WTC11 (cell line): Measurements from ENCODE around the gene PDE11A. TPM values are rescaled to one million over a fixed set of nuclear protein-coding genes. Genes with fewer than 3 reads are reported as not detected.

Experiments used
- ATAC-seq: fragments of 200-7000 bp; cut with Tn5 transposase; 2 replicates; pipeline ENCODE4 v1.10.0; 2021; ENCODE audit warnings: mild to moderate bottlenecking, moderate library complexity
- CTCF ChIA-PET: fragments of 300-600 bp; sonication (Branson Sonifier 250); formaldehyde crosslinking; loops from one replicate; lab custom pipeline; 2021; ENCODE audit warnings: antibody characterized with exemption; lab: Charles Lee
- POLR2A ChIA-PET: fragments of 350-600 bp; sonication (Branson Sonifier 250); formaldehyde crosslinking; loops from one replicate; lab custom pipeline; 2021; ENCODE audit warnings: antibody characterized with exemption; lab: Charles Lee
- DNase-seq: peaks from one replicate; pipeline ENCODE4 v3.0.0; 2021; ENCODE audit warnings: low spot score
- H3K27ac Mint-ChIP-seq: 2 replicates; pipeline ENCODE4 v1.8.0; 2021; ENCODE audit warnings: mixed read lengths
- H3K27me3 Mint-ChIP-seq: 2 replicates; pipeline ENCODE4 v1.8.0; 2021; ENCODE audit warnings: low read depth, mild to moderate bottlenecking, moderate library complexity, mixed read lengths
- H3K36me3 Mint-ChIP-seq: 2 replicates; pipeline ENCODE4 v1.8.0; 2021; ENCODE audit warnings: mixed read lengths
- H3K4me1 Mint-ChIP-seq: 2 replicates; pipeline ENCODE4 v1.8.0; 2022; ENCODE audit warnings: mixed read lengths
- H3K4me3 Mint-ChIP-seq: 2 replicates; pipeline ENCODE4 v1.8.0; 2021; ENCODE audit warnings: mild to moderate bottlenecking, moderate library complexity, mixed read lengths
- H3K9me3 Mint-ChIP-seq: 2 replicates; pipeline ENCODE4 v1.8.0; 2021; ENCODE audit warnings: mixed read lengths
- ATF6 ChIP-seq: sonication (generic); formaldehyde crosslinking; IDR thresholded peaks from 2 replicates; pipeline ENCODE4 v1.8.1; 2023; ENCODE audit warnings: mild to moderate bottlenecking, missing genetic modification reagents
- CREM ChIP-seq: sonication (generic); formaldehyde crosslinking; IDR thresholded peaks from 2 replicates; pipeline ENCODE4 v1.8.1; 2022; ENCODE audit warnings: mild to moderate bottlenecking, missing genetic modification reagents, moderate library complexity
- JUN ChIP-seq: sonication (generic); formaldehyde crosslinking; IDR thresholded peaks from 2 replicates; pipeline ENCODE4 v1.8.0; 2023; ENCODE audit warnings: mild to moderate bottlenecking, missing genetic modification reagents
- KAT7 ChIP-seq: sonication (generic); formaldehyde crosslinking; IDR thresholded peaks from 2 replicates; pipeline ENCODE4 v1.8.1; 2023; ENCODE audit warnings: missing genetic modification reagents, mild to moderate bottlenecking, borderline replicate concordance
- MLX ChIP-seq: sonication (generic); formaldehyde crosslinking; IDR thresholded peaks from 2 replicates; pipeline ENCODE4 v1.8.1; 2023; ENCODE audit warnings: mild to moderate bottlenecking, missing genetic modification reagents, moderate library complexity
- MXD4 ChIP-seq: fragments of 250-450 bp; sonication (Bioruptor Pico); IDR thresholded peaks from 2 replicates; pipeline ENCODE4 v1.8.0; 2021; ENCODE audit warnings: mild to moderate bottlenecking, moderate library complexity, borderline replicate concordance
- NR2C2 ChIP-seq: sonication (generic); formaldehyde crosslinking; IDR thresholded peaks from 2 replicates; pipeline ENCODE4 v1.8.0; 2022; ENCODE audit warnings: mild to moderate bottlenecking, missing genetic modification reagents
- RORB ChIP-seq: fragments of 250-450 bp; sonication (Bioruptor Pico); IDR thresholded peaks from 2 replicates; pipeline ENCODE4 v1.9.0; 2021; ENCODE audit warnings: mild to moderate bottlenecking
- ZNF138 ChIP-seq: sonication (generic); formaldehyde crosslinking; conservative IDR thresholded peaks from 2 replicates; pipeline ENCODE4 v1.8.1; 2022; ENCODE audit warnings: mild to moderate bottlenecking, moderate library complexity, missing genetic modification reagents
- ZNF425 ChIP-seq: fragments of 250-450 bp; sonication (Bioruptor Pico); conservative IDR thresholded peaks from 2 replicates; pipeline ENCODE4 v1.9.0; 2021; ENCODE audit warnings: mild to moderate bottlenecking
- ZNF512 ChIP-seq: sonication (generic); formaldehyde crosslinking; IDR thresholded peaks from 2 replicates; pipeline ENCODE4 v1.8.1; 2022; ENCODE audit warnings: missing genetic modification reagents, borderline replicate concordance
- total RNA-seq: library from RNA; stranded (reverse); gene quantifications from 3 replicates; pipeline ENCODE4 v1.2.3, GENCODE V29; 2021
- TF ChIP-seq, protein P1 (sequence below): fragments of 250-450 bp; sonication (Bioruptor Pico); IDR thresholded peaks from 2 replicates; pipeline ENCODE4 v1.8.0; 2021; ENCODE audit warnings: mild to moderate bottlenecking
- TF ChIP-seq, protein P2 (sequence below): sonication (generic); formaldehyde crosslinking; IDR thresholded peaks from 2 replicates; pipeline ENCODE4 v1.8.0; 2023; ENCODE audit warnings: missing genetic modification reagents, mild to moderate bottlenecking, borderline replicate concordance

The PDE11A gene
- total RNA-seq, 1 experiment from 2014 or later, result 0.13 TPM

DNA sequence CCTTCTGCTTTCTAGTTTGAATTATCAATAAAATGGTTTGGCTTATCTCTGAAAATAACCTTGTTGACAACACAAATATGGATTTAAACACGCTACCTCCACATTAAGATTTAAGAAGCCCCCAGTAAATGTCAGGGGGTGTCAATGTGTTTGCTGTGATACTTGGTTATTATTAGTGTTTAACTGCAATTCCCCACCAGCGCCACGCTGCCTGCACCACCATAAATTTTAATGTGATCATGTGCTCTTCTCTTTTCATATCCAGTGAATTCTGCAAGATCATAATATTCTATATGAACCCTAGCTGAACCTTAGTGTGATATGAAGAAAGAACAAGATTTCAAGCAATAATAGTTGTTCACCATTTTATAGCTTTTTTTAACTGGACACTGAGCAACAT is 349.3 kb downstream of the PDE11A start:
- POLR2A ChIA-PET, result no interaction called here
- no peak overlapping the region for H3K4me3 Mint-ChIP-seq
- ATAC-seq, result no peak

GRCh38 chr2:177721818-177722567 is 350.6 kb downstream of the PDE11A start:
- Mint-ChIP-seq H3K9me3 (no peaks in the 10 kb centered on the region), H3K4me1 (no peaks in the 10 kb centered on the region), H3K4me3 (no peak overlapping the region), H3K36me3 (no peaks in the 10 kb centered on the region), H3K27ac (no peak overlapping the region), H3K27me3 (peaks cover 70% of the 10 kb centered on the region)
- DNase-seq (no peak), ATAC-seq (no peak)
- POLR2A ChIA-PET, result no interaction called here
- no peak for TF ChIP-seq ZNF512
- TF ChIP-seq CREM, result no peak
- no peak for TF ChIP-seq NR2C2 (CRISPR knock-in tag)
- no peak for TF ChIP-seq ZNF138 (CRISPR knock-in tag)
- TF ChIP-seq JUN (CRISPR knock-in tag), result no peak
- TF ChIP-seq, protein P1, sequence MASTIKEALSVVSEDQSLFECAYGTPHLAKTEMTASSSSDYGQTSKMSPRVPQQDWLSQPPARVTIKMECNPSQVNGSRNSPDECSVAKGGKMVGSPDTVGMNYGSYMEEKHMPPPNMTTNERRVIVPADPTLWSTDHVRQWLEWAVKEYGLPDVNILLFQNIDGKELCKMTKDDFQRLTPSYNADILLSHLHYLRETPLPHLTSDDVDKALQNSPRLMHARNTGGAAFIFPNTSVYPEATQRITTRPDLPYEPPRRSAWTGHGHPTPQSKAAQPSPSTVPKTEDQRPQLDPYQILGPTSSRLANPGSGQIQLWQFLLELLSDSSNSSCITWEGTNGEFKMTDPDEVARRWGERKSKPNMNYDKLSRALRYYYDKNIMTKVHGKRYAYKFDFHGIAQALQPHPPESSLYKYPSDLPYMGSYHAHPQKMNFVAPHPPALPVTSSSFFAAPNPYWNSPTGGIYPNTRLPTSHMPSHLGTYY (CRISPR knock-in tag), result no peak
- TF ChIP-seq KAT7 (CRISPR knock-in tag), result no peak
- TF ChIP-seq, protein P2, sequence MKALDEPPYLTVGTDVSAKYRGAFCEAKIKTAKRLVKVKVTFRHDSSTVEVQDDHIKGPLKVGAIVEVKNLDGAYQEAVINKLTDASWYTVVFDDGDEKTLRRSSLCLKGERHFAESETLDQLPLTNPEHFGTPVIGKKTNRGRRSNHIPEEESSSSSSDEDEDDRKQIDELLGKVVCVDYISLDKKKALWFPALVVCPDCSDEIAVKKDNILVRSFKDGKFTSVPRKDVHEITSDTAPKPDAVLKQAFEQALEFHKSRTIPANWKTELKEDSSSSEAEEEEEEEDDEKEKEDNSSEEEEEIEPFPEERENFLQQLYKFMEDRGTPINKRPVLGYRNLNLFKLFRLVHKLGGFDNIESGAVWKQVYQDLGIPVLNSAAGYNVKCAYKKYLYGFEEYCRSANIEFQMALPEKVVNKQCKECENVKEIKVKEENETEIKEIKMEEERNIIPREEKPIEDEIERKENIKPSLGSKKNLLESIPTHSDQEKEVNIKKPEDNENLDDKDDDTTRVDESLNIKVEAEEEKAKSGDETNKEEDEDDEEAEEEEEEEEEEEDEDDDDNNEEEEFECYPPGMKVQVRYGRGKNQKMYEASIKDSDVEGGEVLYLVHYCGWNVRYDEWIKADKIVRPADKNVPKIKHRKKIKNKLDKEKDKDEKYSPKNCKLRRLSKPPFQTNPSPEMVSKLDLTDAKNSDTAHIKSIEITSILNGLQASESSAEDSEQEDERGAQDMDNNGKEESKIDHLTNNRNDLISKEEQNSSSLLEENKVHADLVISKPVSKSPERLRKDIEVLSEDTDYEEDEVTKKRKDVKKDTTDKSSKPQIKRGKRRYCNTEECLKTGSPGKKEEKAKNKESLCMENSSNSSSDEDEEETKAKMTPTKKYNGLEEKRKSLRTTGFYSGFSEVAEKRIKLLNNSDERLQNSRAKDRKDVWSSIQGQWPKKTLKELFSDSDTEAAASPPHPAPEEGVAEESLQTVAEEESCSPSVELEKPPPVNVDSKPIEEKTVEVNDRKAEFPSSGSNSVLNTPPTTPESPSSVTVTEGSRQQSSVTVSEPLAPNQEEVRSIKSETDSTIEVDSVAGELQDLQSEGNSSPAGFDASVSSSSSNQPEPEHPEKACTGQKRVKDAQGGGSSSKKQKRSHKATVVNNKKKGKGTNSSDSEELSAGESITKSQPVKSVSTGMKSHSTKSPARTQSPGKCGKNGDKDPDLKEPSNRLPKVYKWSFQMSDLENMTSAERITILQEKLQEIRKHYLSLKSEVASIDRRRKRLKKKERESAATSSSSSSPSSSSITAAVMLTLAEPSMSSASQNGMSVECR, result no peak
- CTCF ChIA-PET, result interaction anchor here (0.9 to 1.9 kb wide), 2 partner anchors 232 to 557 kb away, joined by 3 to 5 read pairs; no protein-coding TSS in a partner anchor

More for the DNA sequence above, 349.3 kb downstream of the PDE11A start:
- Mint-ChIP-seq H3K9me3 (no peaks in the 10 kb centered on the region), H3K4me1 (no peaks in the 10 kb centered on the region), H3K36me3 (no peaks in the 10 kb centered on the region)
- CTCF ChIA-PET, result interaction anchor here (1.9 kb wide), 1 partner anchor 233 kb away, joined by 5 read pairs; no protein-coding TSS in a partner anchor
- DNase-seq, result no peak
- TF ChIP-seq ZNF425 (CRISPR knock-in tag), result no peak
- TF ChIP-seq RORB (CRISPR knock-in tag), result no peak
- no peak for TF ChIP-seq ATF6 (CRISPR knock-in tag)
- no peak for TF ChIP-seq MXD4
- TF ChIP-seq MLX (CRISPR knock-in tag), result no peak
- TF ChIP-seq, all 79 proteins: peak for 0
- no peak overlapping the region for H3K27ac Mint-ChIP-seq
- H3K27me3 Mint-ChIP-seq, result peaks cover 76% of the 10 kb centered on the region
